ENCODE measurements around the gene FBLN5.

GRCh38 chr14:91847693-91848092 is 99.8 kb downstream of the FBLN5 start:
- TF ChIP-seq CTCF (IDR thresholded peaks at IDR 0.05; ENCODE audit: low read depth, low read length, poor library complexity, severe bottlenecking) = no peak
- TF ChIP-seq EZH2phosphoT487 (IDR thresholded peaks at IDR 0.05; ENCODE audit: borderline replicate concordance, low read length) = no peak
